H1 (cell line): ENCODE measurements around the gene MDFI. TPM values are rescaled to one million over a fixed set of nuclear protein-coding genes. Genes with fewer than 3 reads are reported as not detected.

ENCODE experiments used
- CTCF ChIA-PET: fragments of 300-600 bp; sonication (Branson Sonifier 250); formaldehyde crosslinking; loops from one replicate; lab custom pipeline; 2021; ENCODE audit not compliant: partially characterized antibody; lab: Charles Lee
- POLR2A ChIA-PET: fragments of 300-600 bp; sonication (Branson Sonifier 250); formaldehyde crosslinking; loops from one replicate; lab custom pipeline; 2021; ENCODE audit warnings: inconsistent platforms; ENCODE audit not compliant: partially characterized antibody; lab: Charles Lee
- DNase-seq, 2 experiments: peaks; one replicate each; pipeline versions ENCODE4 v3.0.0 to v3.0.0-alpha.2; 2010 to 2022; ENCODE audit warnings: low spot score in 2 of 2, low read depth in 1 of 2, mixed read lengths in 1 of 2
- FAIRE-seq: peaks from 2 replicates; lab custom pipeline; 2011; peaks lifted over from hg19 to GRCh38; lab: Jason Lieb, UNC
- H2AFZ ChIP-seq: 2 replicates; pipeline ENCODE4 v1.8.1; 2012; ENCODE audit warnings: low read length, inconsistent platforms
- H2AK5ac ChIP-seq: 2 replicates; pipeline ENCODE4 v1.6.1; 2013; ENCODE audit warnings: low read depth, low read length
- H2BK120ac ChIP-seq: replicated peaks from 2 replicates; pipeline ENCODE3; 2013; ENCODE audit warnings: low read depth, low read length, inconsistent platforms
- H2BK12ac ChIP-seq: 2 replicates; pipeline ENCODE4 v1.6.1; 2013; ENCODE audit warnings: low read depth, low read length
- H2BK15ac ChIP-seq: 2 replicates; pipeline ENCODE4 v1.6.1; 2013; ENCODE audit warnings: low read length
- H2BK20ac ChIP-seq: 2 replicates; pipeline ENCODE4 v1.6.1; 2013; ENCODE audit warnings: low read length
- H2BK5ac ChIP-seq: 2 replicates; pipeline ENCODE4 v1.6.1; 2013; ENCODE audit warnings: low read depth, low read length
- H3K14ac ChIP-seq: 2 replicates; pipeline ENCODE4 v1.6.1; 2013; ENCODE audit warnings: inconsistent platforms; ENCODE audit not compliant: insufficient read length
- H3K18ac ChIP-seq: 2 replicates; pipeline ENCODE4 v1.6.1; 2013; ENCODE audit warnings: low read length; ENCODE audit errors: extremely low read depth
- H3K23ac ChIP-seq: 2 replicates; pipeline ENCODE4 v1.6.1; 2013; ENCODE audit warnings: inconsistent platforms; ENCODE audit not compliant: insufficient read length
- H3K23me2 ChIP-seq: 2 replicates; pipeline ENCODE4 v1.6.1; 2013; ENCODE audit warnings: low read depth, low read length
- H3K27ac ChIP-seq: 2 replicates; pipeline ENCODE4 v1.6.1; 2011; ENCODE audit warnings: low read depth, low read length, inconsistent platforms
- H3K27me3 ChIP-seq, 4 experiments: replicated peaks in 1 of 4; 1 replicate in 1 of 4; 2 replicates in 3 of 4; pipeline versions ENCODE4 v1.6.1 to v1.8.1; 2011 to 2013; ENCODE audit warnings: low read length in 3 of 4, mild to moderate bottlenecking in 3 of 4, inconsistent platforms in 2 of 4, mixed read lengths in 2 of 4, moderate library complexity in 1 of 4; ENCODE audit not compliant: control insufficient read depth in 3 of 4, insufficient read depth in 3 of 4; ENCODE audit errors: extremely low read depth in 1 of 4
- H3K36me3 ChIP-seq, 4 experiments: 2 replicates each; pipeline versions ENCODE4 v1.6.1 to v1.8.1; 2011 to 2013; ENCODE audit warnings: mild to moderate bottlenecking in 4 of 4, low read length in 3 of 4, moderate library complexity in 2 of 4, control low read depth in 1 of 4, inconsistent platforms in 1 of 4; ENCODE audit not compliant: insufficient read depth in 4 of 4, control insufficient read depth in 2 of 4
- H3K4ac ChIP-seq: replicated peaks from 2 replicates; pipeline ENCODE3; 2013; ENCODE audit warnings: low read length, low read depth, mixed read lengths, inconsistent platforms; ENCODE audit not compliant: insufficient read length
- H3K4me1 ChIP-seq, 4 experiments: replicated peaks in 1 of 4; 1 replicate in 1 of 4; 2 replicates in 3 of 4; pipeline versions ENCODE4 v1.6.1 to v1.8.1; 2011 to 2013; ENCODE audit warnings: low read length in 3 of 4, inconsistent platforms in 2 of 4, mixed read lengths in 1 of 4; ENCODE audit not compliant: insufficient read depth in 4 of 4, control insufficient read depth in 3 of 4
- H3K4me2 ChIP-seq, 2 experiments: 2 replicates each; pipeline versions ENCODE4 v1.6.1 to v1.8.1; 2011 to 2013; ENCODE audit warnings: low read depth in 2 of 2, low read length in 2 of 2, control low read depth in 1 of 2, inconsistent platforms in 1 of 2, mild to moderate bottlenecking in 1 of 2; ENCODE audit not compliant: insufficient read depth in 1 of 2
- H3K4me3 ChIP-seq, 4 experiments: fragments of 200-600, 300-600 bp in 1 of 4; sonication (generic), shearing (Covaris generic), sonication (Bioruptor Twin) in 1 of 4; 2 replicates each; pipeline versions ENCODE4 v1.5.1 to v1.8.1; 2011 to 2016; ENCODE audit warnings: low read length in 4 of 4, low read depth in 3 of 4, control low read depth in 2 of 4, inconsistent platforms in 2 of 4, mild to moderate bottlenecking in 2 of 4, mixed read lengths in 1 of 4, moderate library complexity in 1 of 4; ENCODE audit not compliant: insufficient read depth in 2 of 4; ENCODE audit errors: extremely low read depth in 1 of 4
- H3K56ac ChIP-seq: replicated peaks from 2 replicates; pipeline ENCODE3; 2013; ENCODE audit warnings: low read depth, mild to moderate bottlenecking, mixed read lengths, low read length, inconsistent platforms; ENCODE audit not compliant: insufficient read length
- H3K79me1 ChIP-seq: 2 replicates; pipeline ENCODE4 v1.6.1; 2013; ENCODE audit warnings: low read depth, low read length, control low read depth
- H3K79me2 ChIP-seq, 2 experiments: 2 replicates each; pipeline versions ENCODE4 v1.6.1 to v1.8.1; 2012 to 2013; ENCODE audit warnings: low read length in 2 of 2, mild to moderate bottlenecking in 2 of 2, inconsistent platforms in 1 of 2; ENCODE audit not compliant: insufficient read depth in 2 of 2, control insufficient read depth in 1 of 2
- H3K9ac ChIP-seq, 4 experiments: replicated peaks in 1 of 4; 1 replicate in 1 of 4; 2 replicates in 3 of 4; pipeline versions ENCODE4 v1.6.1 to v1.8.1; 2011 to 2013; ENCODE audit warnings: low read depth in 3 of 4, low read length in 3 of 4, control low read depth in 2 of 4, mild to moderate bottlenecking in 2 of 4, moderate library complexity in 2 of 4, inconsistent platforms in 1 of 4; ENCODE audit errors: extremely low read depth in 1 of 4
- H3K9me3 ChIP-seq, 2 experiments: 2 replicates each; pipeline versions ENCODE4 v1.6.1 to v1.8.1; 2012 to 2013; ENCODE audit warnings: mild to moderate bottlenecking in 2 of 2, moderate library complexity in 2 of 2, control low read depth in 1 of 2, inconsistent platforms in 1 of 2, low read depth in 1 of 2, low read length in 1 of 2, mixed read lengths in 1 of 2; ENCODE audit not compliant: insufficient read depth in 2 of 2
- H4K20me1 ChIP-seq, 2 experiments: replicated peaks in 1 of 2; 2 replicates each; pipeline versions ENCODE3 to v1.8.1; 2011 to 2013; ENCODE audit warnings: inconsistent platforms in 2 of 2, low read length in 2 of 2, mild to moderate bottlenecking in 1 of 2; ENCODE audit not compliant: insufficient read depth in 2 of 2, control insufficient read depth in 1 of 2
- H4K5ac ChIP-seq: 2 replicates; pipeline ENCODE4 v1.6.1; 2013; ENCODE audit warnings: low read length, low read depth, mixed read lengths, inconsistent platforms; ENCODE audit not compliant: insufficient read length
- H4K8ac ChIP-seq: 2 replicates; pipeline ENCODE4 v1.8.0; 2013; ENCODE audit warnings: mild to moderate bottlenecking, moderate library complexity, low read length, inconsistent platforms; ENCODE audit not compliant: insufficient read depth; ENCODE audit errors: extremely low read depth
- H4K91ac ChIP-seq: replicated peaks from 2 replicates; pipeline ENCODE3; 2013; ENCODE audit warnings: low read length, mixed read lengths, inconsistent platforms; ENCODE audit not compliant: insufficient read length
- FOSL1 ChIP-seq: IDR thresholded peaks from 2 replicates; pipeline ENCODE4 v1.6.1; 2011; ENCODE audit warnings: mild to moderate bottlenecking, low read depth, low read length, moderate library complexity; ENCODE audit not compliant: insufficient read depth
- KDM5A ChIP-seq: fragments of 200-600 bp; IDR thresholded peaks from 2 replicates; pipeline ENCODE4 v1.7.1; 2012; ENCODE audit warnings: mild to moderate bottlenecking, low read length, inconsistent platforms, mixed read lengths
- RBBP5 ChIP-seq: IDR thresholded peaks from 2 replicates; pipeline ENCODE4 v1.7.1; 2012; ENCODE audit warnings: low read depth, mild to moderate bottlenecking, inconsistent platforms, low read length, moderate library complexity, borderline replicate concordance
- SAP30 ChIP-seq: fragments of 300-600 bp; sonication (generic); IDR thresholded peaks from 2 replicates; pipeline ENCODE4 v1.7.1; 2012; ENCODE audit warnings: low read length, moderate library complexity, mild to moderate bottlenecking, inconsistent platforms; ENCODE audit not compliant: insufficient read depth, insufficient replicate concordance
- SRF ChIP-seq: IDR thresholded peaks from 2 replicates; pipeline ENCODE4 v1.6.1; 2011; ENCODE audit warnings: mild to moderate bottlenecking, low read depth, low read length, moderate library complexity
- TEAD4 ChIP-seq: IDR thresholded peaks from 2 replicates; pipeline ENCODE4 v1.6.1; 2012; ENCODE audit warnings: low read depth, low read length, inconsistent platforms, mixed read lengths
- WGBS, 2 experiments: shearing (Covaris generic) in 1 of 2; methylation state at CpG; one replicate each; pipeline versions ENCODE4 v1.1.6 to v1.1.7; 2013 to 2015; ENCODE audit warnings: low lambda C conversion rate in 2 of 2, mixed read lengths in 2 of 2, inconsistent platforms in 1 of 2, low coverage in 1 of 2, missing lambda C conversion rate in 1 of 2; ENCODE audit not compliant: insufficient replicate concordance in 2 of 2, insufficient coverage in 1 of 2, insufficient read length in 1 of 2; ENCODE audit errors: extremely low coverage in 1 of 2, missing lambda C conversion rate in 1 of 2; 5-methylcytosine and 5-hydroxymethylcytosine counted together
- polyA plus RNA-seq, 7 experiments: library from polyadenylated mRNA; depleted of rRNA in 3 of 7; stranded (reverse) in 5 of 7; unstranded in 2 of 7; fragments of >200 nt in 5 of 7; fragments of 200-250 nt in 2 of 7; gene quantifications; 1 replicate in 5 of 7; 2 replicates in 1 of 7; 4 replicates in 1 of 7; pipeline versions ENCODE4 v1.2.1 to v1.2.3, GENCODE V29; 2011 to 2013; ENCODE audit warnings: missing spikeins in 2 of 7, mixed read lengths in 2 of 7
- total RNA-seq: library from RNA; stranded (reverse); fragmentation: NEBNext Ultra II Directional; extraction: Animal tissue kit (Norgen Biotek cat#: 25700); gene quantifications from 2 replicates; pipeline ENCODE4 v1.2.1, GENCODE V29; 2021

MDFI gene
- total and polyA plus RNA-seq, 2 of the 8 experiments (the other 6 are each of a cell fraction or from before 2014, with no cell fraction given) = 41.0 to 65.6 TPM

- Histone ChIP-seq H4K8ac (no peak overlapping the region), H3K18ac (no peak overlapping the region), H3K23ac (no peak overlapping the region), H3K79me1 (no peaks in the 10 kb centered on the region), H2BK5ac (no peak overlapping the region), H3K56ac (no peak overlapping the region), H3K14ac (no peak overlapping the region), H2AFZ (no peak overlapping the region), H3K27me3 (no peaks in the 10 kb centered on the region), H3K9ac (no peak overlapping the region), H2BK120ac (no peak overlapping the region), H2BK12ac (no peak overlapping the region), H2BK20ac (no peak overlapping the region), H3K4ac (no peak overlapping the region), H4K20me1 (no peaks in the 10 kb centered on the region), H3K23me2 (no peaks in the 10 kb centered on the region), H3K9me3 (no peaks in the 10 kb centered on the region), H4K91ac (no peak overlapping the region), H3K79me2 (no peaks in the 10 kb centered on the region), H3K27ac (no peak overlapping the region), H3K36me3 (no peaks in the 10 kb centered on the region), H2AK5ac (no peak overlapping the region), H3K4me3 (no peak overlapping the region), H3K4me2 (no peak overlapping the region), H4K5ac (no peak overlapping the region), H2BK15ac (no peak overlapping the region), H3K4me1 (peaks cover 0 to 9% (median 0%) of the 10 kb centered on the region in 4 experiments; a peak in 1 of 7 replicates)
- no peak for FAIRE-seq
- POLR2A ChIA-PET = no interaction called here
- CTCF ChIA-PET = interaction anchor here (0.6 to 18.9 kb wide), 10 partner anchors 10 to 236 kb away, joined by 3 to 299 read pairs (median 4); no protein-coding TSS in a partner anchor
- TF ChIP-seq TEAD4 (no peak), FOSL1 (no peak), SAP30 (no peak), RBBP5 (no peak), KDM5A (no peak), SRF (no peak)
- 91% methylated on average over 5 of the region's 5 CpGs; no CpG with 5 or more reads in 1 of the 2 experiments for WGBS, 2 experiments
- no peak for DNase-seq
These were observed 31.2 kb upstream of the MDFI start for GRCh38 chr6:41607036-41607435.
